HepG2 (cell line): Measurements from ENCODE around the gene ABL2. TPM values are rescaled to one million over a fixed set of nuclear protein-coding genes. Genes with fewer than 3 reads are reported as not detected.

ENCODE experiments used
- ATAC-seq: fragments of 200-7000 bp; cut with Tn5 transposase; 3 replicates; pipeline ENCODE4 v1.9.1; 2020; ENCODE audit warnings: mild to moderate bottlenecking, moderate library complexity
- BruUV-seq: library from RNA; stranded (reverse); fragments of 400-500 nt; replicated peaks from 2 replicates; lab custom pipeline; 2021; lab: Mats Ljungman, UMichigan
- CTCF ChIA-PET: fragments of 300-600 bp; formaldehyde crosslinking; extraction: SDS; loops from one replicate; lab custom pipeline; 2021; ENCODE audit warnings: low total read pairs, inconsistent platforms, low intra/inter-chr PET ratio; lab: Yijun Ruan, JAX
- POLR2A ChIA-PET: fragments of 350-600 bp; sonication (Branson Sonifier 250); formaldehyde crosslinking; loops from one replicate; lab custom pipeline; 2020; ENCODE audit warnings: antibody characterized with exemption, inconsistent platforms; lab: Yijun Ruan, JAX
- DNase-seq: peaks from one replicate; pipeline ENCODE4 v3.0.0-alpha.2; 2015; ENCODE audit warnings: low spot score
- FAIRE-seq: peaks from 3 replicates; lab custom pipeline; 2011; peaks lifted over from hg19 to GRCh38; lab: Jason Lieb, UNC
- H2AFZ ChIP-seq: one replicate; pipeline ENCODE4 v1.6.1; 2011; ENCODE audit warnings: low read length, inconsistent platforms
- H3K27ac ChIP-seq: fragments of 300-600 bp; 3 replicates; pipeline ENCODE4 v1.8.0; 2011; ENCODE audit warnings: mixed run types, mild to moderate bottlenecking, mixed read lengths, low read length, inconsistent platforms; ENCODE audit not compliant: insufficient read depth; ENCODE audit errors: extremely low read length
- H3K27me3 ChIP-seq, 2 experiments: fragments of 200-600 bp in 1 of 2; 2 replicates in 1 of 2; 3 replicates in 1 of 2; pipeline versions ENCODE4 v1.6.0 to v1.8.0; 2011; ENCODE audit warnings: low read length in 2 of 2, mild to moderate bottlenecking in 2 of 2, moderate library complexity in 2 of 2, inconsistent platforms in 1 of 2; ENCODE audit not compliant: insufficient read depth in 2 of 2, control insufficient read depth in 1 of 2
- H3K36me3 ChIP-seq, 2 experiments: fragments of 200-600 bp in 1 of 2; replicated peaks in 1 of 2; 2 replicates in 1 of 2; 3 replicates in 1 of 2; pipeline versions ENCODE4 v1.5.1 to v1.8.0; 2011; ENCODE audit warnings: low read length in 2 of 2, inconsistent platforms in 1 of 2; ENCODE audit not compliant: insufficient read depth in 2 of 2, control insufficient read depth in 1 of 2
- H3K4me1 ChIP-seq: 2 replicates; pipeline ENCODE4 v1.5.1; 2012; ENCODE audit warnings: low read length, inconsistent platforms; ENCODE audit not compliant: insufficient read depth
- H3K4me2 ChIP-seq: 2 replicates; pipeline ENCODE4 v1.6.0; 2011; ENCODE audit warnings: low read depth, low read length, inconsistent platforms
- H3K4me3 ChIP-seq, 3 experiments: fragments of 200-600 bp in 1 of 3; sonication (generic), shearing (Covaris generic) in 1 of 3; replicated peaks in 1 of 3; 2 replicates each; pipeline ENCODE4 v1.5.1; 2011 to 2016; ENCODE audit warnings: low read length in 3 of 3, inconsistent platforms in 2 of 3, low read depth in 2 of 3, mild to moderate bottlenecking in 2 of 3, control low read depth in 1 of 3, mixed read lengths in 1 of 3; ENCODE audit not compliant: insufficient read depth in 1 of 3
- H3K79me2 ChIP-seq: one replicate; pipeline ENCODE4 v1.6.1; 2011; ENCODE audit warnings: low read length, inconsistent platforms; ENCODE audit not compliant: insufficient read depth
- H3K9ac ChIP-seq: 2 replicates; pipeline ENCODE4 v1.6.0; 2011; ENCODE audit warnings: mild to moderate bottlenecking, low read depth, low read length, inconsistent platforms; ENCODE audit not compliant: insufficient read depth
- H3K9me3 ChIP-seq: 2 replicates; pipeline ENCODE4 v1.5.1; 2012; ENCODE audit warnings: mild to moderate bottlenecking, low read length
- H4K20me1 ChIP-seq: 2 replicates; pipeline ENCODE4 v1.6.0; 2011; ENCODE audit warnings: inconsistent platforms, mild to moderate bottlenecking, low read length, moderate library complexity; ENCODE audit not compliant: insufficient read depth
- CBX2 ChIP-seq, 2 experiments: fragments of 200-600 bp in 1 of 2; sonication (generic); formaldehyde crosslinking in 1 of 2; IDR thresholded peaks; 2 replicates each; pipeline versions ENCODE4 v1.7.0 to v1.8.1; 2018 to 2022; ENCODE audit warnings: low read depth in 2 of 2, low read length in 1 of 2, mild to moderate bottlenecking in 1 of 2, missing genetic modification reagents in 1 of 2
- ESRRA ChIP-seq: sonication (generic); formaldehyde crosslinking; IDR thresholded peaks from 2 replicates; pipeline ENCODE4 v1.5.1; 2020; ENCODE audit warnings: mild to moderate bottlenecking, low read depth, missing genetic modification reagents
- EZH2 ChIP-seq: conservative IDR thresholded peaks from 2 replicates; pipeline ENCODE4 v1.6.1; 2012; ENCODE audit warnings: mild to moderate bottlenecking, low read depth, low read length, moderate library complexity
- HDAC2 ChIP-seq: sonication (generic); formaldehyde crosslinking; IDR thresholded peaks from 2 replicates; pipeline ENCODE4 v1.4.0; 2020; ENCODE audit warnings: missing genetic modification reagents
- MAF1 ChIP-seq: sonication (generic); formaldehyde crosslinking; IDR thresholded peaks from 2 replicates; pipeline ENCODE4 v1.5.0; 2020; ENCODE audit warnings: missing genetic modification reagents, borderline replicate concordance
- MLXIP ChIP-seq: sonication (generic); formaldehyde crosslinking; IDR thresholded peaks from 2 replicates; pipeline ENCODE4 v1.9.0; 2021; ENCODE audit warnings: missing genetic modification reagents, borderline replicate concordance
- ZKSCAN5 ChIP-seq: sonication (generic); formaldehyde crosslinking; IDR thresholded peaks from 2 replicates; pipeline ENCODE4 v1.5.1; 2020; ENCODE audit warnings: mild to moderate bottlenecking, missing genetic modification reagents
- ZNF350 ChIP-seq: sonication (generic); formaldehyde crosslinking; IDR thresholded peaks from 2 replicates; pipeline ENCODE4 v1.4.0; 2020; ENCODE audit warnings: mild to moderate bottlenecking, low read depth, missing genetic modification reagents, borderline replicate concordance
- ZNF549 ChIP-seq: sonication (generic); formaldehyde crosslinking; IDR thresholded peaks from 2 replicates; pipeline ENCODE4 v1.5.0; 2020; ENCODE audit warnings: missing genetic modification reagents
- ZSCAN29 ChIP-seq: sonication (generic); formaldehyde crosslinking; conservative IDR thresholded peaks from 2 replicates; pipeline ENCODE4 v1.4.0; 2020; ENCODE audit warnings: mild to moderate bottlenecking, missing genetic modification reagents
- ZSCAN30 ChIP-seq: sonication (generic); formaldehyde crosslinking; IDR thresholded peaks from 2 replicates; pipeline ENCODE4 v1.5.0; 2020; ENCODE audit warnings: mild to moderate bottlenecking, missing genetic modification reagents
- WGBS: methylation state at CpG from one replicate; pipeline ENCODE4 v1.1.6; 2017; ENCODE audit warnings: low lambda C conversion rate; 5-methylcytosine and 5-hydroxymethylcytosine counted together
- in situ Hi-C: cut with HindIII; loops from 2 replicates; pipeline ENCODE4 v1.10.0; 2017; ENCODE audit warnings: low pct_unique_long_range_greater_than_20kb; ENCODE audit not compliant: extremely low pct_ligation_motif_present
- intact Hi-C: fragments of 100-400 bp; cut with micrococcal nuclease; formaldehyde crosslinking; loops from one replicate; pipeline ENCODE4 v1.10.0; 2022; ENCODE audit not compliant: unreplicated experiment
- polyA plus RNA-seq, 8 experiments: library from polyadenylated mRNA; depleted of rRNA in 3 of 8; stranded (reverse) in 7 of 8; unstranded in 1 of 8; fragments of >200 nt; fragmentation: Illumina TruSeq in 4 of 8; extraction: Trizol in 4 of 8; gene quantifications; 2 replicates each; pipeline versions ENCODE4 v1.2.1 to v1.2.3, GENCODE V29; 2011 to 2016; ENCODE audit warnings: low read depth in 4 of 8, missing spikeins in 1 of 8, mixed read lengths in 1 of 8; ENCODE audit not compliant: insufficient read depth in 1 of 8
- total RNA-seq, 5 experiments: library from RNA; depleted of rRNA; stranded (reverse); fragments of >200 nt; fragmentation: Illumina TruSeq; extraction: Trizol; gene quantifications; 2 replicates each; pipeline ENCODE4 v1.2.3, GENCODE V29; 2016; ENCODE audit warnings: low read depth in 1 of 5
- TF ChIP-seq, protein P1 (sequence below): sonication (generic); formaldehyde crosslinking; IDR thresholded peaks from 2 replicates; pipeline ENCODE4 v1.8.0; 2023; ENCODE audit warnings: mild to moderate bottlenecking, missing genetic modification reagents
- TF ChIP-seq, protein P2 (sequence below): sonication (generic); formaldehyde crosslinking; IDR thresholded peaks from 2 replicates; pipeline ENCODE4 v1.5.0; 2020; ENCODE audit warnings: mild to moderate bottlenecking, missing genetic modification reagents

The ABL2 gene
- total and polyA plus RNA-seq, 2 of the 13 experiments (the other 11 are each of a cell fraction or from before 2014, with no cell fraction given): 5.8 to 6.0 TPM

DNA sequence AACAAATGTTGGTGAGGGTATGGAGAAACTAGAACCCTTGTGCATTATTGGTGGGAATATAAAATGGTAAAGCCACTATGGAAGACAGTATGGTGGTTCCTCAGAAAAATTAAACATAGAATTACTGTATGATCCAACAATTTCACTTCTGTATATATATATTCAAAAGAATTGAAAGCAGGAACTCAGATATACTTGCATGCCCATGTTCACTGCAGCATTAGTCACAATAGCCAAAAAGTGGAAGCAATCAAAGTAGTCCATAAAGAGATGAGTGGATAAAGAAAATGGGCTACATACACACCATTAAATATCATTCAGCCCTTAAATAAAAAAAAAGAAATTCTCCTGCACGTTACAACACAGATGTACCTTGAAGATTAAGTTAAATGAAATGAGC lies 34.1 kb downstream of the ABL2 start:
- Histone ChIP-seq H3K4me2 (no peak overlapping the region), H3K36me3 (no peaks in the 10 kb centered on the region), H3K9ac (no peak overlapping the region), H3K9me3 (no peaks in the 10 kb centered on the region), H4K20me1 (no peaks in the 10 kb centered on the region), H3K4me1 (peaks cover 13% of the 10 kb centered on the region), H3K79me2 (peaks cover 47% of the 10 kb centered on the region), H3K27ac (no peak overlapping the region), H3K27me3 (no peaks in the 10 kb centered on the region), H3K4me3 (no peak overlapping the region), H2AFZ (no peak overlapping the region)
- FAIRE-seq (no peak), DNase-seq (no peak), ATAC-seq (no peak)
- no TSS peak for BruUV-seq
- WGBS: 97% methylated on average over 1 of the region's 1 CpG
- POLR2A ChIA-PET: no interaction called here
- intact Hi-C loops (loop anchor here (2.0 to 10.0 kb wide), 2 partner anchors 99 to 115 kb away; partner anchors contain the start of gene SOAT1), in situ Hi-C loops (loop anchor here (5.0 kb wide), 1 partner anchor 73 kb away; no protein-coding TSS in a partner anchor)
- TF ChIP-seq ZNF549 (CRISPR knock-in tag) (no peak), ZKSCAN5 (CRISPR knock-in tag) (no peak), ZSCAN30 (no peak), MAF1 (no peak), ZNF350 (CRISPR knock-in tag) (no peak), ZSCAN29 (no peak), ESRRA (no peak), CBX2 (IDR thresholded peaks at IDR 0.05; ENCODE audit: low read depth, low read length) (no peak), CBX2 (CRISPR knock-in tag; IDR thresholded peaks at IDR 0.05; ENCODE audit: low read depth) (no peak), HDAC2 (CRISPR knock-in tag) (no peak), MLXIP (CRISPR knock-in tag) (no peak), EZH2 (no peak)
- TF ChIP-seq, protein P1, sequence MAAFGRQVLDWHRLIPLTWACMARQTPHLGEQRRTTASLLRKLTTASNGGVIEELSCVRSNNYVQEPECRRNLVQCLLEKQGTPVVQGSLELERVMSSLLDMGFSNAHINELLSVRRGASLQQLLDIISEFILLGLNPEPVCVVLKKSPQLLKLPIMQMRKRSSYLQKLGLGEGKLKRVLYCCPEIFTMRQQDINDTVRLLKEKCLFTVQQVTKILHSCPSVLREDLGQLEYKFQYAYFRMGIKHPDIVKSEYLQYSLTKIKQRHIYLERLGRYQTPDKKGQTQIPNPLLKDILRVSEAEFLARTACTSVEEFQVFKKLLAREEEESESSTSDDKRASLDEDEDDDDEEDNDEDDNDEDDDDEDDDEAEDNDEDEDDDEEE (CRISPR knock-in tag): no peak
- TF ChIP-seq, protein P2, sequence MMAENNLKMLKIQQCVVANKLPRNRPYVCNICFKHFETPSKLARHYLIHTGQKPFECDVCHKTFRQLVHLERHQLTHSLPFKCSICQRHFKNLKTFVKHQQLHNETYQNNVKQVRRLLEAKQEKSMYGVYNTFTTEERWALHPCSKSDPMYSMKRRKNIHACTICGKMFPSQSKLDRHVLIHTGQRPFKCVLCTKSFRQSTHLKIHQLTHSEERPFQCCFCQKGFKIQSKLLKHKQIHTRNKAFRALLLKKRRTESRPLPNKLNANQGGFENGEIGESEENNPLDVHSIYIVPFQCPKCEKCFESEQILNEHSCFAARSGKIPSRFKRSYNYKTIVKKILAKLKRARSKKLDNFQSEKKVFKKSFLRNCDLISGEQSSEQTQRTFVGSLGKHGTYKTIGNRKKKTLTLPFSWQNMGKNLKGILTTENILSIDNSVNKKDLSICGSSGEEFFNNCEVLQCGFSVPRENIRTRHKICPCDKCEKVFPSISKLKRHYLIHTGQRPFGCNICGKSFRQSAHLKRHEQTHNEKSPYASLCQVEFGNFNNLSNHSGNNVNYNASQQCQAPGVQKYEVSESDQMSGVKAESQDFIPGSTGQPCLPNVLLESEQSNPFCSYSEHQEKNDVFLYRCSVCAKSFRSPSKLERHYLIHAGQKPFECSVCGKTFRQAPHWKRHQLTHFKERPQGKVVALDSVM (CRISPR knock-in tag): no peak
- CTCF ChIA-PET: no interaction called here
